Measurements from ENCODE around the gene ZBED1.

The ZBED1 gene

DNA sequence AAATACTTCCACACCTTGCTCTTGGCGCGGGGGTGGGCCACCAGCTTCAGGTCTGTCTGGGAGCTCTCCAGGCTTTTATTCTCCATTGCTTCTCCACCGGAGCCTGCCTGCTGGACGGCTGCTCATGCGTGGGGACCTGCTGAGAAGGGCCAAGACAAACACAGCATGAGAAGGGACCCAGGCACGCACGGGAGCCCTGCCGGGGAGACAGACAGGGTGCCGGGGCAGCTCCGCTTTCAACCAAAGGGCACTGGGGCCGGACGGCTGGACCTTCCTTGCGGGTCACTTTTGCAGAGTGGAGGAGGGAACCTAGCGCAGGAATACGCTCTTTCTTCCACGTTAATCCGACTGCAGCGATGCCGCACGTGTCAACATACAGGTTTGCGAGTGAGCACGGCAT is 10.1 kb downstream of the ZBED1 start:
- H3K27ac ChIP-seq = no peak overlapping the region
- no peak for TF ChIP-seq ZFX (IDR thresholded peaks at IDR 0.05)
- TF ChIP-seq, protein P1, sequence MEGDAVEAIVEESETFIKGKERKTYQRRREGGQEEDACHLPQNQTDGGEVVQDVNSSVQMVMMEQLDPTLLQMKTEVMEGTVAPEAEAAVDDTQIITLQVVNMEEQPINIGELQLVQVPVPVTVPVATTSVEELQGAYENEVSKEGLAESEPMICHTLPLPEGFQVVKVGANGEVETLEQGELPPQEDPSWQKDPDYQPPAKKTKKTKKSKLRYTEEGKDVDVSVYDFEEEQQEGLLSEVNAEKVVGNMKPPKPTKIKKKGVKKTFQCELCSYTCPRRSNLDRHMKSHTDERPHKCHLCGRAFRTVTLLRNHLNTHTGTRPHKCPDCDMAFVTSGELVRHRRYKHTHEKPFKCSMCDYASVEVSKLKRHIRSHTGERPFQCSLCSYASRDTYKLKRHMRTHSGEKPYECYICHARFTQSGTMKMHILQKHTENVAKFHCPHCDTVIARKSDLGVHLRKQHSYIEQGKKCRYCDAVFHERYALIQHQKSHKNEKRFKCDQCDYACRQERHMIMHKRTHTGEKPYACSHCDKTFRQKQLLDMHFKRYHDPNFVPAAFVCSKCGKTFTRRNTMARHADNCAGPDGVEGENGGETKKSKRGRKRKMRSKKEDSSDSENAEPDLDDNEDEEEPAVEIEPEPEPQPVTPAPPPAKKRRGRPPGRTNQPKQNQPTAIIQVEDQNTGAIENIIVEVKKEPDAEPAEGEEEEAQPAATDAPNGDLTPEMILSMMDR (conservative IDR thresholded peaks at IDR 0.05) = no peak

DNA sequence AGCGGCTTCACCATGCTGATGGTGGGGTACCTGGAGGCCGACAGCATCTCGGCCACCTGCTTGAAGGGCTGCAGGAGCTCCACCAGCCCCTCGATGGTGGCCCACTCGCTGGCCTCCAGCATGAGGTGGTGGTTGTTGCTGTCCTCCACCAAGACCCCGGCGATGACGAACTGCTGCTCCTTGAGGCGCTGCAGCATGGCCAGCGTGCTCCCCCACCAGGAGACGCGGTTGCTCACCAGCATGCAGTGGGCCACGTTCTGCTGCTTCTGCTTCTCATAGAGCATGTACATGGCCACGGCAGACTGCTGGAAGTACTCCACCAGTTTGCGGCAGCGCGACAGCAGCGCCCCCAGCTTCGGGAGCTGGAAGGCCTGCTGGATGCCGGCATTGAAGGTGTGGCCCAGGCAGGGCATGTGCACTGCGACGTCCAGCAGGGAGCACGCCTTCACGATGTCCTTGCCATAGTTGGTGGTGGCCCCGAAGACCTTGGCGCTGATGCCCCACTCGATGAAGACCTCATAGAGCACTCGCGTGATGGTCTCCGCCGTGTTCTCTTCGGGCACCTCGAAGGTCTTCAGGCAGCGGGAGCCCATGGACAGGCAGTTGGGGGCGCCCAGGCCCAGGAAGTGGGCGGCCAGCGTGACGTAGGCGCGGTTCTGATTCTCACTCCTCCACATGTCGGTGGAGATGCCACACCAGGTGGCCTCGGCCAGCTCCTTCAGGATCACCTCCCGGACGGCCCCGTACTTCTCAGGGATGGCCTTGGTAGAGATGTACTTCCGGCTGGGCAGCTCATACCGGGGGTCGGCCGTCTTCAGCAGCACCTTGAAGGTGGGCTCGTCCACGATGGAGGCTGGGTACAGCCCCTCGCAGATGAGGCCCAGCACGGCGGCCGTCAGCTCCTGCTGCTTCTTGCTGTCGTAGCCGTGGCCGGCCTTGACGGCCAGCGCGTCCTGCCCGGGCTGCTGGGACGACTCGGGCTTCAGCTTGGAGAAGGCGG is 11.0 kb downstream of the ZBED1 start:
- TF ChIP-seq, protein P1 (conservative IDR thresholded peaks at IDR 0.05) = no peak
- TF ChIP-seq ZFX (IDR thresholded peaks at IDR 0.05) = no peak
- H3K27ac ChIP-seq = no peak overlapping the region

DNA sequence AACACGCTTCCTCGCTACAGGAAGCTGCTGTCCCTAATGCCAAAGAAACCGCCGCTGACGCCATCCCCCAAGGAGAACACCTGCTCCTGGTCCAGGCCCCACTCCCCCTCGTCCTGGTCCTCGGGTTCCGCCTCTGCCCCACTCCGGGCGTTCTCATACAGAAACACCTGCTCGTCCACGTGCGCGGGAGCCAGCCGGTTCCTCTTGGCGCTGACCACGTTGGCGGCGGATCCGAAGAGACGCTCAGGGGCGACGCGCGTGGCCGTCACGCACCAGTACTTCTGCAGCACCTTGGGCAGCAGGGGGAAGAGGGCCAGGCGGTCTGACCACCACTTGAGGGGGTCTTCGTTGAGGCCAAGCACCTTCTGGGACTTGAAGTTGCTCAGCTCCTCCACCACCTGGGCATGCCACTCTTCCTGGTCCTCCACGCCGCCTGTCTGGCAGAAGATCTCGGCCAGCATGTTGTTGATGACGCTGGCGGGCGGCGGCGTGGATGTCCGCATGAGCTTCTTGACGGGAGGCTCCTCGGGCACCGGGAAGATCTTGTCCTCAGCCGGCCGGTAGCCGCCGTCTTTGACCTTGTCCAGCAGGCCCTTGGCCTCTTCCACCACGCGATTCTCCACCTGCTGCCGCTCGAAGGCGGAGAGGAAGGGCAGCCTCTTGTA is 12.0 kb downstream of the ZBED1 start:
- TF ChIP-seq, protein P1 (conservative IDR thresholded peaks at IDR 0.05) = no peak
- TF ChIP-seq ZFX (IDR thresholded peaks at IDR 0.05) = no peak
- H3K27ac ChIP-seq = no peak overlapping the region

DNA sequence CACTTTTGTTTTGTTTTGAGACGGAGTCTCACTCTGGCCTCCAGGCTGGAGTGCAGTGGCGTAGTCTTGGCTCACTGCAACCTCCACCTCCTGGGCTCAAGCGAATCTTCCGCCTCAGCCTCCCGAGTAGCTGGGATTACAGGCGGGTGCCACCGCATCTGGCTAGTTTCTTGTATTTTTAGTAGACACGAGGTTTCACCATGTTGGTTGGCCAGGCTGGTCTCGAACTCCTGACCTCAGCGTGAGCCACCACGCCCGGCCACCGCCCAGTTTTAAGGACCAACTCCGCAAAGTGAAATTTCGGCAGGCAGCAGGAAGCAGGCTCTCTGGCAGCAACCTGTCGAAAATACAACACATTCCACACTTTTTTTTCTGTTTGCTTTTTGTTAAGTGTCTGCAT is 13.4 kb downstream of the ZBED1 start:
- TF ChIP-seq, protein P1 (conservative IDR thresholded peaks at IDR 0.05) = no peak
- no peak for TF ChIP-seq ZFX (IDR thresholded peaks at IDR 0.05)
- H3K27ac ChIP-seq = no peak overlapping the region

DNA sequence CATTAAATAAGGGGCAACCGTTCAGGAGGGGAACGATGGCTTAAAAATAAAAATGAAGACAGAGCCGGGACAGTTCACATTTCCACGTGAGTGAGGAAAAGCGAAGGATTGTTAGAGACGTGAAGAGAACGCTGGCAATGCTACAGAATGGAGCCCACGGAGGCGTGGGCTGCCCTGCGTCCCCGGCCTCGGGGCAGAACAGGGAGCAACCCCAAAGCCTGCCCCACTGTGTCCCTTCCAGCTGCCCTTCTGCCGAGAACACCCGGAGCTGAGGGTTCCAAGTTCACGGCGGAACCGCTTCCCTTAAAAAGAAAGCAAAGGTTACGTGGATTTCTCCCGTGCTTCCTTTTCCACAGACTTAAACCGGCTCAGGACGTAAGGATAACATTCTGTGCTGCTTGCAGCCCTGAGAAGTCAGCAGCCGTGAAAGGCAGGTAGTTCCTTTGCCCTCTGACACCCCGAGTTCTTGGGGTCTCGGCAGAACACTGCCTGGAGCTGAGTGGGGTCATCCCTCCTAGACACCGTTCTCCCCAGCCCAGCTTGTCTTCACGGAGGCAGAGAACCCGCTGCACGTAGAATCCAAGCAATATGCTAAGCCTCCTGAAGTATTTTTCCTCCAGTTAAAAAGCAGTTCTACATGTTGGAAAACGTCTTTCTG is 14.2 kb downstream of the ZBED1 start:
- H3K27ac ChIP-seq = no peak overlapping the region

DNA sequence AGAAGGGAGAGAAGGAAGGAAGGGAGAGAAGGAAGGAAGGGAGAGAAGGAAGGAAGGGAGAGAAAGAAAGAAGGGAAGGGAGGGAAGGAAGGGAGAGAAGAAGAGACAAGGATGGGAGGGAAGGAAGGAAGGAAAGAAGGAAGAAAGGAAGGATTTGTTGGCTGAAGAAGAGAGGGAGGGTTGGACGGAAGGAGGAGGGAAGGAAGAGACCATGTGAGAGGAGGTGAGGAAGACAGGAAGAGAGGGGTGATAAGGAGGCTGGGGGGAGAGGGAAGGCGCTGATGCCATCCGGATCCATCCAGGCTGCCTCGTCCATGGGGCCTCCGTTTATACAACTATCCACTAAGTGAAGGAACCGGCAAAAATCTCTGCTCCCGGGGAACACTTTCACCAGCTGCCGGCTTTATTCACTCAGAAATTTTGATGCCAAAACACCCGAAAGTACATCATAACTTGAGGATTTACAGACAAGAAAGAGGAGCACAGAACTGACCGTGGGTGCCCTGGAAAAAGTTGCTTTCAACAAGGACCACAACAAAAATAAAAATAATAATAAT is 14.9 kb downstream of the ZBED1 start:
- TF ChIP-seq ZFX (IDR thresholded peaks at IDR 0.05) = no peak
- TF ChIP-seq, protein P1 (conservative IDR thresholded peaks at IDR 0.05) = no peak
- no peak overlapping the region for H3K27ac ChIP-seq

More for the DNA sequence above, 14.2 kb downstream of the ZBED1 start:
- TF ChIP-seq, protein P1 (conservative IDR thresholded peaks at IDR 0.05) = no peak
- TF ChIP-seq ZFX (IDR thresholded peaks at IDR 0.05) = no peak
